Activated CD4-positive, alpha-beta T cell treated with anti-CD3 and anti-CD28 coated beads, Interleukin-2, amount 50 U/mL, for 16 hours (primary cell): ENCODE results near the gene OR6F1.
"Not testable (repeated sequence)": the region's sequence is repeated elsewhere in the genome, so short reads cannot be mapped to it uniquely, and the experiment has no call there.

Experiments used
- DNase-seq: peaks from one replicate; pipeline ENCODE4 v3.0.0-alpha.2; 2020

OR6F1 gene

GRCh38 chr1:247716546-247716945 lies at the start of gene OR6F1:
TSS of gene OR6F1 (minus strand) at chr1:247716646. CDS start at chr1:247712755, 3,891 bp downstream.
- DNase-seq = no peak

DNA sequence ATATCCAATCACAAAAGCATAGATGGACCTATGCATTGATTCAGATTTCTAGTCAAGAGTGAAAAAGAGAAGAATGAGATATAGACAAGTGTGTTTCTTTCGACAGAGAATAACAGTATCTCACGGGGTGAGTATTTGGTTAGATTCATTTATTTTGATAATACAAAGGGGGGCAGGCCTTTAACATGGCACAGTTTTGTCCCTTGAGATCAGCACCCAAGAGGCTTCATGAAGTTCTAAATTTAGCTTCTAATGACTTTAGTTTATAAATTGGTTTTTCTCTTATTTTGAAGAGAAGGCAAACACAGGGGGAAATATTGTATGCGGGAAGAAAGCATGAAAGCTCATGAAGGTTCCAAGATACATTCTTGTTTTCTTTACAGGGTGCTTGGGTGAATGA lies 44.0 kb upstream of the OR6F1 start, which contains the start of gene OR1C1:
Gene OR1C1, minus strand, starts transcription at position 101 of the 400 bp plus-strand sequence. CDS start 2,150 bp downstream, outside the sequence.
- DNase-seq = no peak

DNA sequence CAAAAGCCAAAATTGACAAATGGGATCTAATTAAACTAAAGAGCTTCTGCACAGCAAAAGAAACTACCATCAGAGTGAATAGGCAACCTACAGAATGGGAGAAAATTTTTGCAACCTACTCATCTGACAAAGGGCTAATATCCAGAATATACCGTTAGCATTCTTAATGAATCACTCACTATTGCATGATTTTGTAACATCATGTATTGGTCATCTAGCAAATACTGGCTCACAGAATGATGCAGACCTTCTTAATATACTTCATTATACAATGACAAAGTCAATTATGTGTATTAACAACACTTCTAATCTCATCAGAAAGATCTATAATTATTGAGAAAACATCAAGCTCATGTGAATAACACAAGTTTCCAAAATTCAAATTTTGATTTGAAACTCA lies 37.9 kb upstream of the OR6F1 start:
- not testable (repeated sequence) for DNase-seq

- DNase-seq = no peak
These were observed 33.4 kb upstream of the OR6F1 start for GRCh38 chr1:247749870-247750269.

- DNase-seq = no peak
These were observed 31.6 kb upstream of the OR6F1 start, which contains the start of gene OR14A2 for GRCh38 chr1:247748041-247748440. TSS of gene OR14A2 (minus strand) at chr1:247748141.

GRCh38 chr1:247747616-247748015 lies 31.2 kb upstream of the OR6F1 start:
- DNase-seq = no peak

GRCh38 chr1:247746391-247746935 lies 30.0 kb upstream of the OR6F1 start:
- DNase-seq = no peak

DNA sequence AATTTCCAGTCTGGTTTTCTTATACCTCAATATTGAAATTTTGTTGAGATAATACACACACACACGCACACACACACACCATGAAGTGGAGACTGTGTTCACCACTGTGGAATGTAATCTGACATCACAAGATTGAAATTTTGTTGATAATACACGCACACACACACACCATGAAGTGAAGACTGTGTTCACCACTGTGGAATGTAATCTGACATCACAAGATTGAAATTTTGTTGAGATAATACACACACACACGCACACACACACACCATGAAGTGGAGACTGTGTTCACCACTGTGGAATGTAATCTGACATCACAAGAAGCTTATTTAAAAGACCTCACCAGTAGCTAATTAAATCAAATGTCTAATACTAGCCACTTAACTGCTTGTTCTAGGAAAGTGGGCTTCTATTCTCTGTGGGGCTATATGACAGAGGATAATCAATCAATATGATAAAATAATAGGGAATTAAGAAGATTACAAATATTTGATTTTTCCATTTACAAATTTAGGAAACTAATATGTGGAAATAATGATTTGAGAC lies 25.8 kb upstream of the OR6F1 start:
- not testable (repeated sequence) for DNase-seq

GRCh38 chr1:247741756-247742155 lies 25.3 kb upstream of the OR6F1 start:
- no peak for DNase-seq

DNA sequence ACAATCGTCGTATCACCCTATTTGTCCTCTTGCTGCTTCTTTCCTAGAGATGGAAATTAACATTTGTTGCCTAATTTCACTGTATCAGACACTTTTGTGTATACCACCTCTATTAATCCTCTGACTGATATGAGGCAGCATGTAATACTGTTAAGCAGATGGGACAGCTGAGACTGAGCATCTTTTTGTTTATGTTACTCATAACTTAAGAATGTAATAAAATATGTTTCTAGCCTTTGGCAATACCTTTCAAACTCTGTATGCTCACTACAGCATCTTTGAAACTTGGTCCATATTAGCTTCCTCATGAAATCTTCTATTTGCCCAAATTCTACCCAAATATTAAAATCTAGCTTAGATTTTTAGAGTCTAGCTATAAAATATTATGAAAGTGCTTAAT lies 24.3 kb upstream of the OR6F1 start:
- no peak for DNase-seq

GRCh38 chr1:247738315-247738714 lies 21.9 kb upstream of the OR6F1 start, which contains the start of gene OR14K1:
TSS of gene OR14K1 (plus strand) at chr1:247738615. CDS start at chr1:247738615, 0 bp downstream.
- no peak for DNase-seq

GRCh38 chr1:247721222-247721621 lies 4.8 kb upstream of the OR6F1 start:
- DNase-seq = no peak

DNA sequence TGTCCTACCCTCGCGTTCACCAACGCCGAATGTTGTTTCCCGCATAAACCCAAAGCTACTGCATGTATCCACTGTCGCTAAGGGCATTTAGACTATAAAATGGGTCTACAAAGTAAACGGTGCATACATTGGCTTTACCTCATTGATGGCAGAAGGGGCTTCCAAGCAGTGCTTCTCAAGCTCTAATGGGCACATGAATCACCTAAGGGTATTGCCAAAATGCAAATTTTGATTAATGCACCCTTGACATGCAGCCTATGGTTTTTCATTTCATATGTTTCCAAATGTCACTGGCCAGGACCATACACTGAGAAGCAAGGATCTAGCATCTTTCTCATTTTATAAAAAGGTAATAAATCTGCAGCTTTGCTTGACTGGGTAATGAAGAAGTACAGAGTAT lies 2.7 kb downstream of the OR6F1 start:
- no peak for DNase-seq

DNA sequence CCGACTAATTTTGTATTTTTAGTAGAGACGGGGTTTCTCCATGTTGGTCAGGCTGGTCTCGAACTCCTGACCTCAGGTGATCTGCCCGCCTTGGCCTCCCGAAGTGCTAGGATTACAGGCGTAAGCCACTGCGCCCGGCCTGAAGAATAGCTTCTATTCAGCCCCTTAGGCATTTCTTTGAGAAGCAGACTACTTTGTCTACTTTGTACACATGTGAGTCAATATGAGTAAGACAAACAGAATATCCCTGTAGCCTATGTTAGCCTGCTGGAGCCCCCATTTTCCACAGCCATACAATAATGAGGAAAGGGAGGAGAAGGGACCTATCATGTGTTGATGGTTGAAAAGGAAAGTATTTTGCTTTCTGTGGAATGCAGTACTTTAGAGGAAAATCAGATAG lies 5.8 kb downstream of the OR6F1 start:
- DNase-seq = not testable (repeated sequence)

DNA sequence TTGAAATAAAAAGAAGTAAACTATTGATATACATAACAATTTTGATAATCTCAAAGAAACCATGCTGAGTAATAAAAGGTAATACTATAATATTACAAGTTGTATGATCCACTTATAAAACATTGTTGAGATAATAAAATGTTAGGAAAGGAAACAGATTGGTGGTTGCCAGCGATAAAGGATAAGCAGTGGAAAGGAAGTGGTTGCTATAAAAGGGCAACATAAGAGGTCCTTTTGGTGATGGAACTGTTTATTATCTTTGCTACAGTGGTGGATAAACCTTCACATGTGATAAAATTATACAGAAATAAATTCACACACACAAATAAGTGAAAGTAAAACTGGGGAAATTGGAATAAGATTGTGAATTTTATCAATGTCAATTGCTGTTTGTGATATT lies 15.1 kb downstream of the OR6F1 start:
- no peak for DNase-seq

DNA sequence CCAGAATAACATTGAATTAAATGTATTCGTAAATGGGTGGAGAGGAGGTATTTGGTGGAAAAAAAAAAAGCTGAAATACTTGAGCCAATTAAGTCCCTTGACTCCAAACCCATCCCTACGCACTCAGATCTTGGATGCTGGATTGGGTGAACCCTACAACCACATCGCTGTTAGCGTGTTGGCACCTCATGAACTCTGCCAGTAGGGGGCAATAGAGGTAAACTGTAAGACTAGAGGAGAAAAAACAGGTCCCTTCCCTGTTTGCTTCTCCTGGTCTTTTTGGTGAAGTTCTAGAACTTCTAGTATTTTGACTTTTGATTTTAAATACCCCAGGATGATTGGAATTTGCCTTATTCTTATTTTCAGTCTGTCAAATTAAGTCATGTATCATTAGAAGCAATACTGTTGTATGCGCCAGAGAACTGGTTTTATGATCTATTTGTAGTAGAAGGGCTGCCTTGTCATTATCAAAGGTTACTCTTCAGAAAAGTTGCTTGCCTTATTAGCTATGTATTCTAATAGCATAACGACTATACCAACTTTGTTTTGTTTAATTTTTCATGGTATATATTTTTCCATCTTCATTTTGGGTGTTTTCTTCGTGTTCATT lies 35.1 kb downstream of the OR6F1 start:
- peak; percentile 54 for DNase-seq

DNA sequence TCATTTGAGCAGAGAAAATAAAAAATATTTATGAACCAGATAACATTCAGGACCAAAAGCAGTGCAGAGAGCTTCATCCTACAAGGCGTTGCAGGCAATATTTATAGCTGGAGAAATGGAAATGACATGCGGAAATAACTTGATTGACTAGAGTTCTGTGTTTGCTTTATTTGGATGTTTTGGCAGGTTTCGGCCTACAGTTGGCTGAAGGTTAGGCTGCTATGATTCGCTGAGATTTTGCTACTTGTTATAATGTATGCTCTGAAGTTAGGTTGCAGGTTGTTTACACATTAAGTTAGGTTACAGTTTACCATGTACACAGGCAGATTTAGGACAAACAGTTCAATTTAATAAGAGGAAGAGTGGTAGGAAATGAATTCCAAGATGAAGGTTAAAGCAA lies 36.3 kb downstream of the OR6F1 start:
- DNase-seq = no peak

DNA sequence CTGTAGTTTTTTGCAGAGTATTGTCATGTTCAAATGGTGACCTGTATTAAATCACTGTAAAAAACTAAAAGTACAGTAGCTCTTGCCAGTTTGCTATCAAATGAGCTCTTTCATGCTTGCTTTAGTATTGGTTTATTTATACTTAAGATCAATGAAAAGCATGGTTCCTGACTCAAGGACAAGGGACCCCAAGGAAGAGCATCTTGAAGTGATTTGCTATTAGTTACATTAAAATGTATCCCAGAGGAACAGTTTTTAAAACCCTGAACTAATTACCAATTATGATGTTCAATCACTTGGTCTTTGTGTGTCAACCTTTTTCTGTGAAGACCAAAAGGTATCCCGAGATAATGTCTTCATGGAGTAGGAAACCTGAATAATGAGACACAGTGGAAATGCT lies 36.8 kb downstream of the OR6F1 start, which contains the start of gene OR13G1:
Gene OR13G1, minus strand, starts transcription at position 101 of the 400 bp plus-strand sequence. CDS start 6,698 bp downstream, outside the sequence.
- DNase-seq = no peak

- DNase-seq = no peak
These were observed 47.2 kb downstream of the OR6F1 start for GRCh38 chr1:247669225-247669624.
